A549 treated with GW870086 at 1 μM for 4 hours (cell line): Measurements from ENCODE around the gene SPINT3. TPM values are rescaled to one million over a fixed set of nuclear protein-coding genes. Genes with fewer than 3 reads are reported as not detected.

Experiments used
- total RNA-seq: library from RNA; stranded (reverse); fragments of 200-300 nt; extraction: Qiagen RNA extraction; gene quantifications from 5 replicates; pipeline ENCODE4 v1.2.3, GENCODE V29; 2022; ENCODE audit warnings: low read depth

Gene SPINT3, protein sequence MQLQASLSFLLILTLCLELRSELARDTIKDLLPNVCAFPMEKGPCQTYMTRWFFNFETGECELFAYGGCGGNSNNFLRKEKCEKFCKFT
- total RNA-seq: not detected in 5 replicates

DNA sequence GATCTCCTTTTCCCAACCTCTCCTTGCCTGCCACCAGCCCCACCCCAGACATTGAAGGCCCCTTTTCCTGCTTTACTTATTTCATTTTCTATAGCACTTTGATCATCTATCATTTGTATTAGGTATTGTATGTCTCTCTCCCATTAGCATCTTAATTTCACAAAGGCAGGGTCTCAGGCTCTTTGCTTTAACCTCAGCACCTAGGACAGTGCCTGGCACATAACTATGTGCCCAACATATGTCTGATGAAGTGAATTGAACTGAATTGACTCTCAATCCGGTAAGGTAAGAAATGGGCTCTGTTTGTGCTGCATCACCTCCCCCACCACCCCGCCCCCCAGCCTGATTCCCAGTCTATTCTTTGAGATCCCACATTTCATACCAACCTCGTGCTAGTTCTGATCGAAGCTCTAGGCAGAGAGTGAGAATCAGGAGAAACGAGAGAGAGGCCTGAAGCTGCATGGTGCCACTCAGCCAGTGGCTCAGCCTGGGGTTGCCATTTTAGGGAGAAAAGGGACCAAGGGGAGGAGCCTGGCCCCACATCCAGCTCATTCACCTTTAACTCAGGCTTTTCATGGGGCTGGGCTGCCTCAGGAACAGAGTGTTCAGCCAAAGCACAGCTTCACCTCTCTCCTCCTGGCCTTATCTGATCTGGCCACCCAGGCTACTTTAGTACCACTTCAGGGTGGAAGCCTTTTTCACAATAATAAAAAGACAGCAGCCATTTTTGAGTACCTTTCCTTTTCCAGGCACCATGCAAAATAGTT lies at the start of gene SPINT3:
SPINT3 (minus strand) TSS at position 476 of the 767 bp plus-strand sequence; CDS start at position 462, 14 bp downstream.

DNA sequence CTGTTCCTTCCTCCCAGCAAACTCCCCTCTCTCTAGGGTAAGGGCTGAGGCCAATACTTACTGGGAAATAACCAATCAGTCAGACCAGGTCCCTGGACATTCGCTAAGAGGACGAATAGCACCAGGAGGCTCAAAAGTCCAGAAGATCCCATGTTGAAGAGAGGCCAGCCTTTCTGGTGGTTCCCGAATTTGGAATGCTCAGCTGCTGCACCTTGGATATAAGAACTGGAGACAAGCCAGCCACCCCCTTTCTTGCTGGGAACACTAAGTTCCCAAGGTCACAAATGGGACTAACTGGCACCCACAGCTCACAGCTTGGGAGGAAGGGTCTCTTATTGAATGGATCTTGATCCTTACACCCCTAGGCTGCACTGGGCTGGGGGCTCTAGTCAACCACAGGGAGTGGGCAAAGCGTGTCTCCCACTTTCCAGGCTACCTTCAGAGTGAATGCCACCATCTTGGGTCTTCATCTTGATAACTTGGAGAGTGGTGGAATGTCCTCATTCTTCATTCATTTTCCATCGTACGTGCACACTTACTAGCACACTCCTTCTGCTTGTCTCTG lies 31.9 kb upstream of the SPINT3 start, which contains the start of gene EPPIN:
EPPIN (minus strand) TSS at position 196 of the 565 bp plus-strand sequence; CDS start at position 152, 44 bp downstream.

DNA sequence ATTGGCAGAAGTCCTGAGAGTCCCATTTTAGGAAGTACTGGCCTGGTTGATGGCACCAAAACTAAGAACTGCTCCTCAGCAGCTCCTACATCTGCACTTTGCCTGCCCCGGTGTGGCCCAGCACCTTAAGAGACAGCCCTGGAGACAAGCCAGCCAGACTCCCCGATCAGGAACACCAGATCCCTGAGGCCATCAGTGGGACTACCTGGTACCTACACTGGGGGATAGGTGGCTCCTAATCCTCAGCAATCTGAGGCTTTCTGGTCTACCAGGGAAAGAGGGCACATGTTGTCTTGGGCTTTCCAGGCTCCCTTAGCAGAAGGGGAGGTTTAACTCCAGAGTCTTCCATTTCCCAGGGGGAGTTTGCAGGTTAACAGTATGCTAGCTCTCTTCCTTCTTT lies 24.0 kb upstream of the SPINT3 start, which contains the start of gene WFDC6:
WFDC6 (minus strand) TSS at position 101 of the 400 bp plus-strand sequence; CDS start at position 26, 75 bp downstream.

DNA sequence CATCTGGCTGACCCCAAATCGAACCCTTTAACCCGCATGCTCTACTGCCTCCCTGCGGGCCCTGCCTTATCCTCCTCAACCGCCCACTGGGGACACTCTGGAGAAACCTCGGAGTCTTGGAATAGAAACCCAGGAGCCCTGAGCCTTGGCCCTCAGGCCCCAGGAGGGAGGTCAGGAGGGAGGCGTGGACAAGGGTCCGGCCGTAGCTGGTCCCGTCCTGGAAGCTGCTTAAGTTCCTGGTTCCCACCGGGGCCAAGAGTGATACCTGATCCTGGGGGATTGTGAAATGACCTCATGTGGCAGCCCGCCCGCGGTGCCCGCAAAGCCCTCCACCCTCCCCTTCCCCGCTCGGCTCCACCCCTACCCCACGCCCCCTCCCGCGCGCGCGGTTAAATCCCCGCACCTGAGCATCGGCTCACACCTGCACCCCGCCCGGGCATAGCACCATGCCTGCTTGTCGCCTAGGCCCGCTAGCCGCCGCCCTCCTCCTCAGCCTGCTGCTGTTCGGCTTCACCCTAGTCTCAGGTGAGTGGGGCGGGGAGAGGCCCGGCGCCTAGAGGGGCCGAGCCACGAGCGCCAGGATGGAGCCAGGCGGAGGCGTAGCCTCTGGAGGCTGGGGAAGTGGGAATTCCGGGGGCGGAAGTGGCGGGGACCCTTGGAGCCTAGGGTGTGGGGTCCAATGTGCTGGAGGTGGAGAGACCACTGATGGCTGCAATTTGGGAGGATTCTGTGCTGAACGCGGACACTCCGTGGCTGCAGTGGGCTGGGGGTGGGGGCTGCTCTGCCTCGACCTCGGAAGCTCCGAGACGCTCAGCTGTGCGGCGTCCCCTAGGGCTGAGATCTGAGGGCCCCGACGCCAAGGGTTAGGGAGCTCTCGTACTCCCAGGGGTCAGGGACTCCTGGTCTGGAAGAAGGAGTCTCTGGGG lies 45.8 kb downstream of the SPINT3 start, which contains the start of gene WFDC2:
WFDC2 (plus strand) TSS at position 418 of the 926 bp plus-strand sequence; CDS start at position 447, 29 bp downstream.

Other genes starting within 250 kb of the SPINT3 start
- gene RBPJL, start 208.8 kb downstream of the SPINT3 start, total RNA-seq: not detected in 5 replicates
- 0.14 to 0.22 TPM (median 0.17 TPM) in 4 of 5 replicates, not detected in the other for gene MATN4, start 207.3 kb downstream of the SPINT3 start, total RNA-seq
- gene SDC4, start 167.2 kb downstream of the SPINT3 start, total RNA-seq: 128 to 148 TPM (median 143 TPM) in 5 replicates
- gene SYS1, start 152.5 kb downstream of the SPINT3 start, total RNA-seq: 28.2 to 34.9 TPM (median 30.6 TPM) in 5 replicates
- gene TP53TG5, start 137.3 kb downstream of the SPINT3 start, total RNA-seq: not detected in 5 replicates
- gene DBNDD2, start 107.3 kb downstream of the SPINT3 start, total RNA-seq: 25.1 to 32.4 TPM (median 27.5 TPM) in 5 replicates
- gene PIGT, start 99.5 kb downstream of the SPINT3 start, total RNA-seq: 88.3 to 102 TPM (median 98.9 TPM) in 5 replicates
- not detected in 5 replicates for gene WFDC2, start 45.9 kb downstream of the SPINT3 start, total RNA-seq
- gene WFDC6, start 23.9 kb upstream of the SPINT3 start, total RNA-seq: not detected in 5 replicates
- not detected in 5 replicates for gene EPPIN, start 31.8 kb upstream of the SPINT3 start, total RNA-seq
- gene WFDC8, start 63.7 kb upstream of the SPINT3 start, total RNA-seq: not detected in 5 replicates
- gene WFDC10A, start 114.1 kb upstream of the SPINT3 start, total RNA-seq: not detected in 5 replicates
- gene WFDC9, start 115.7 kb upstream of the SPINT3 start, total RNA-seq: not detected in 5 replicates
- gene WFDC11, start 154.6 kb upstream of the SPINT3 start, total RNA-seq: not detected in 5 replicates
- not detected in 5 replicates for gene WFDC13, start 186.4 kb upstream of the SPINT3 start, total RNA-seq
- not detected in 5 replicates for gene WFDC10B, start 189.4 kb upstream of the SPINT3 start, total RNA-seq
- gene SPINT4, start 206.7 kb upstream of the SPINT3 start, total RNA-seq: not detected in 5 replicates